HG02973 (cell line): Measurements from ENCODE around the gene FNDC7.
"Not testable (repeated sequence)": the region's sequence is repeated elsewhere in the genome, so short reads cannot be mapped to it uniquely, and the experiment has no call there.

Experiments
- ATAC-seq: cut with Tn5 transposase; IDR thresholded peaks from one replicate; pipeline ENCODE4 v1.9.1; 2021; ENCODE audit warnings: moderate library complexity; ENCODE audit not compliant: unreplicated experiment

Gene FNDC7

GRCh38 chr1:108712606-108713150 is at the start of gene FNDC7:
Gene FNDC7 (plus strand): TSS chr1:108712908. CDS start chr1:108712934, 26 bp downstream.
- no peak for ATAC-seq

GRCh38 chr1:108663074-108663473 is 49.6 kb upstream of the FNDC7 start:
- no peak for ATAC-seq

GRCh38 chr1:108664481-108664880 is 48.2 kb upstream of the FNDC7 start:
- no peak for ATAC-seq

GRCh38 chr1:108665067-108665466 is 47.6 kb upstream of the FNDC7 start:
- ATAC-seq: no peak

- no peak for ATAC-seq
Measured at GRCh38 chr1:108665771-108666170, 46.9 kb upstream of the FNDC7 start.

GRCh38 chr1:108667422-108667821 is 45.3 kb upstream of the FNDC7 start:
- not testable (repeated sequence) for ATAC-seq

GRCh38 chr1:108668777-108669176 is 43.9 kb upstream of the FNDC7 start:
- no peak for ATAC-seq

GRCh38 chr1:108669679-108670078 is 43.0 kb upstream of the FNDC7 start:
- no peak for ATAC-seq

GRCh38 chr1:108670131-108670773 is 42.5 kb upstream of the FNDC7 start:
- no peak for ATAC-seq

GRCh38 chr1:108671143-108671542 is 41.6 kb upstream of the FNDC7 start:
- no peak for ATAC-seq

GRCh38 chr1:108678706-108679105 is 34.0 kb upstream of the FNDC7 start:
- no peak for ATAC-seq

GRCh38 chr1:108679586-108680213 is 33.0 kb upstream of the FNDC7 start:
- no peak for ATAC-seq

GRCh38 chr1:108681701-108682100 is 31.0 kb upstream of the FNDC7 start:
- not testable (repeated sequence) for ATAC-seq

- ATAC-seq: no peak
Measured at GRCh38 chr1:108685529-108685928, 27.2 kb upstream of the FNDC7 start.

GRCh38 chr1:108686614-108687313 is 25.9 kb upstream of the FNDC7 start:
- ATAC-seq: no peak

- ATAC-seq: peak; percentile 3
Measured at GRCh38 chr1:108691128-108691941, 21.4 kb upstream of the FNDC7 start.

- ATAC-seq: peak; percentile 89
Measured at GRCh38 chr1:108691942-108692723, 20.6 kb upstream of the FNDC7 start, which contains the start of gene PRPF38B. Gene PRPF38B (plus strand): TSS chr1:108692310. CDS start chr1:108692592, 282 bp downstream.

GRCh38 chr1:108692724-108693655 is 19.7 kb upstream of the FNDC7 start:
- peak; percentile 68 for ATAC-seq

- no peak for ATAC-seq
Measured at GRCh38 chr1:108695535-108695934, 17.2 kb upstream of the FNDC7 start.
